Measurements from ENCODE around the gene PHACTR1. TPM values are rescaled to one million over a fixed set of nuclear protein-coding genes. Genes with fewer than 3 reads are reported as not detected.

The PHACTR1 gene
- total and polyA plus RNA-seq, 9 of the 15 experiments (the other 6 are each of a cell fraction or from before 2014, with no cell fraction given): 11.5 to 32.6 (median 22.0) TPM

GRCh38 chr6:13011612-13012146 is 295.1 kb downstream of the PHACTR1 start:
- DNase-seq (ENCODE audit: extremely low read depth in 1 of 4, low spot score in 3 of 4) (no peak), FAIRE-seq (no peak), ATAC-seq (no peak)
- Histone ChIP-seq H3K79me2 (ENCODE audit: control insufficient read depth, insufficient read depth, low read length) (no peaks in the 10 kb centered on the region), H3K4me1 (replicated peaks in 1 of 2; ENCODE audit: control insufficient read depth in 2 of 2, insufficient read depth in 2 of 2, low read length in 2 of 2) (peaks cover under 1 to 9% of the 10 kb centered on the region in 2 experiments; a peak in 3 of 5 replicates), H3K9me1 (ENCODE audit: control insufficient read depth, insufficient read depth, low read length) (no peaks in the 10 kb centered on the region), H3K36me3 (ENCODE audit: control insufficient read depth, insufficient read depth, low read length) (no peaks in the 10 kb centered on the region), H3K27ac (ENCODE audit: extremely low read depth, low read depth, low read length) (no peak overlapping the region), H4K20me1 (replicated peaks; ENCODE audit: control insufficient read depth, insufficient read depth, low read length) (no peaks in the 10 kb centered on the region; the same call in 1 of the 2 replicates), H3K27me3 (ENCODE audit: control insufficient read depth in 2 of 2, insufficient read depth in 2 of 2, low read length in 2 of 2) (peaks cover 39 to 59% of the 10 kb centered on the region in 2 experiments), H3K4me2 (ENCODE audit: insufficient read depth, low read length) (no peak overlapping the region), H3K9me3 (replicated peaks; ENCODE audit: control insufficient read depth, insufficient read depth, low read depth, low read length) (no peaks in the 10 kb centered on the region), H2AFZ (ENCODE audit: low read depth, low read length) (no peak overlapping the region), H3K9ac (ENCODE audit: insufficient read depth in 1 of 2, low read depth in 2 of 2, low read length in 2 of 2) (no peak overlapping the region), H3K4me3 (no peak overlapping the region)
- ChIA-PET POLR2A (no interaction called here), CTCF (ENCODE audit: low intra/inter-chr PET ratio) (no interaction called here)
- in situ Hi-C loops (cut with MboI) (no loop called here), intact Hi-C loops (cut with micrococcal nuclease) (no loop called here)
- 0% methylated on average over 5 of the region's 5 CpGs for WGBS (ENCODE audit: insufficient coverage, low coverage, missing lambda C conversion rate)
- BruUV-seq (replicated peaks): no TSS peak
- TF ChIP-seq IFI16 (CRISPR knock-in tag; IDR thresholded peaks at IDR 0.05): no peak

- no peak overlapping the region for H3K4me3 ChIP-seq
- H3K4me2 ChIP-seq (ENCODE audit: insufficient read depth, low read length): no peak overlapping the region
- FAIRE-seq (no peak), DNase-seq (ENCODE audit: extremely low read depth in 1 of 4, low spot score in 3 of 4) (no peak), ATAC-seq (no peak)
- POLR2A ChIA-PET: no interaction called here
- no peaks in the 10 kb centered on the region for H3K9me1 ChIP-seq (ENCODE audit: control insufficient read depth, insufficient read depth, low read length)
- peaks cover 0 to 9% of the 10 kb centered on the region in 2 experiments; a peak in 2 of 5 replicates for H3K4me1 ChIP-seq (replicated peaks in 1 of 2; ENCODE audit: control insufficient read depth in 2 of 2, insufficient read depth in 2 of 2, low read length in 2 of 2)
- no peak overlapping the region for H2AFZ ChIP-seq (ENCODE audit: low read depth, low read length)
- no peaks in the 10 kb centered on the region for H3K9me3 ChIP-seq (replicated peaks; ENCODE audit: control insufficient read depth, insufficient read depth, low read depth, low read length)
- H3K27me3 ChIP-seq (ENCODE audit: control insufficient read depth in 2 of 2, insufficient read depth in 2 of 2, low read length in 2 of 2): peaks cover 39 to 63% of the 10 kb centered on the region in 2 experiments
- BruUV-seq (replicated peaks): no TSS peak
- intact Hi-C loops (cut with micrococcal nuclease): no loop called here
- no peaks in the 10 kb centered on the region for H3K36me3 ChIP-seq (ENCODE audit: control insufficient read depth, insufficient read depth, low read length)
- 0% methylated on average over 1 of the region's 1 CpG for WGBS (ENCODE audit: insufficient coverage, low coverage, missing lambda C conversion rate)
- no peaks in the 10 kb centered on the region; the same call in 1 of the 2 replicates for H4K20me1 ChIP-seq (replicated peaks; ENCODE audit: control insufficient read depth, insufficient read depth, low read length)
- in situ Hi-C loops (cut with MboI): no loop called here
- CTCF ChIA-PET (ENCODE audit: low intra/inter-chr PET ratio): no interaction called here
- TF ChIP-seq MBD2 (IDR thresholded peaks at IDR 0.05; ENCODE audit: borderline replicate concordance, low read depth) (no peak), MAFG (tag; conservative IDR thresholded peaks at IDR 0.05) (0 out of 2 replicates have a peak, but pooled peaks have one; percentile 23), ETV1 (tag; conservative IDR thresholded peaks at IDR 0.05; ENCODE audit: low read depth) (no peak), HOXB6 (CRISPR knock-in tag; IDR thresholded peaks at IDR 0.05; ENCODE audit: borderline replicate concordance) (no peak), ERF (CRISPR knock-in tag; IDR thresholded peaks at IDR 0.05) (no peak), PHB (CRISPR knock-in tag; IDR thresholded peaks at IDR 0.05) (no peak), MBD1 (CRISPR knock-in tag; IDR thresholded peaks at IDR 0.05) (no peak), ZNF274 (IDR thresholded peaks at IDR 0.05; ENCODE audit: borderline replicate concordance, low read depth, low read length) (no peak), MEF2A (IDR thresholded peaks at IDR 0.05; ENCODE audit: control insufficient read depth, low read depth, low read length) (no peak), CEBPB (tag; IDR thresholded peaks at IDR 0.05) (peak; percentile 51; the same call in 1 of the 2 replicates)
- H3K27ac ChIP-seq (ENCODE audit: extremely low read depth, low read depth, low read length): no peak overlapping the region
- no peaks in the 10 kb centered on the region for H3K79me2 ChIP-seq (ENCODE audit: control insufficient read depth, insufficient read depth, low read length)
- no peak overlapping the region for H3K9ac ChIP-seq (ENCODE audit: insufficient read depth in 1 of 2, low read depth in 2 of 2, low read length in 2 of 2)
Observed at GRCh38 chr6:13012296-13012695, 295.7 kb downstream of the PHACTR1 start.
